Right lobe of liver (tissue), 4 donors: ENCODE data around the gene CYP19A1.

Source experiments
- CTCF ChIP-seq, 4 donors: fragments of 200-600 bp in 3 of 4; fragments of 450-650 bp in 1 of 4; IDR thresholded peaks; one replicate each; pipeline versions ENCODE4 v1.5.1 to v1.8.0; 2016 to 2022; ENCODE audit warnings: antibody characterized with exemption in 4 of 4, mild to moderate bottlenecking in 2 of 4
- POLR2A ChIP-seq: fragments of 450-650 bp; IDR thresholded peaks from one replicate; pipeline ENCODE4 v1.6.1; 2017; ENCODE audit warnings: antibody characterized with exemption, mild to moderate bottlenecking
- donor health status: DM: no; HTN: no; CAD: no.
- donor health status: DM: no; HTN: no; CAD: no.
- donor health status: DM: no; HTN: yes; CAD: no.

DNA sequence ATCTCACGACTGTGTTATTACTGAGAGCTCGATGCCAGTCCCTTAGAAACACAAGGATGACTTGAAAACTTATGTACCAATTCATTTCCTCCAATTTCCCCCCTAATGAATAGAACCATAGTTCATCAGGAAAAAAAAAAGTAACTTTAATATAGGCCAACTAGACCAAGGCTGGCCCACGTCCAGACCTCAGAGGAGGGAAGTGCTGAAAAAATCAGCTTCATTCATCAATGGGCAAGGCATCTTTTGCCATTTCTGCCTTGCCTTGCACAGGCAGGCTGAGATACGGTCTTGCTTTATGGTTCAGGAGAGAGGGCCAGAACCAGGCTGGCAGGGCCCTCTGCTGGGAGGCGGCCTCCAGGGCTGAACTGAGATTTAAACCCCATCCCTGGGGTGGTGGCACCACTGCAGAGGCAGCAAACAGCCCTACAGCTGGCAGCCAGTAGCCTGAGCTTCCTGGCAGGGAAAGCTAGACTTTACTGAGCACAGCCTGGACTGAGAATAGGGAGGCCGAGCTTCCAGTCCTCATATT lies 139.6 kb downstream of the CYP19A1 start:
- TF ChIP-seq CTCF (IDR thresholded peaks at IDR 0.05) (no peak), POLR2A (no peak)
